Activated T-helper 1 cell treated with anti-CD3 and anti-CD28 coated beads, Interleukin-12 subunit alpha, Interleukin-12 subunit beta, Interleukin-2, Interleukin-4 antibody, amounts not matched to agents 30 ng/mL and 10 ng/mL and 1 ng/mL, durations not matched to agents 14 hours and 24 hours and 36 hours (primary cell): ENCODE results near the gene LRRC41. TPM values are rescaled to one million over a fixed set of nuclear protein-coding genes. Genes with fewer than 3 reads are reported as not detected.
"Not testable (repeated sequence)": the region's sequence is repeated elsewhere in the genome, so short reads cannot be mapped to it uniquely, and the experiment has no call there.

Experiments used
- DNase-seq: peaks from one replicate; pipeline ENCODE4 v3.0.0; 2021; ENCODE audit warnings: low spot score
- H3K27ac Mint-ChIP-seq: one replicate; pipeline ENCODE4 v1.8.0; 2021; ENCODE audit warnings: mild to moderate bottlenecking, mixed read lengths
- H3K27me3 Mint-ChIP-seq: one replicate; pipeline ENCODE4 v1.8.0; 2022; ENCODE audit warnings: mild to moderate bottlenecking, moderate library complexity, mixed read lengths; ENCODE audit not compliant: insufficient read depth
- H3K36me3 Mint-ChIP-seq: one replicate; pipeline ENCODE4 v1.8.0; 2021; ENCODE audit warnings: low read depth, mixed read lengths
- H3K4me1 Mint-ChIP-seq: one replicate; pipeline ENCODE4 v1.8.0; 2021; ENCODE audit warnings: low read depth, mixed read lengths
- H3K4me3 Mint-ChIP-seq: one replicate; pipeline ENCODE4 v1.8.0; 2021; ENCODE audit warnings: mild to moderate bottlenecking, moderate library complexity, mixed read lengths
- H3K9me3 Mint-ChIP-seq: one replicate; pipeline ENCODE4 v1.8.0; 2021; ENCODE audit warnings: mixed read lengths
- intact Hi-C: fragments of 100-400 bp; cut with micrococcal nuclease; formaldehyde crosslinking; loops from one replicate; pipeline ENCODE4 v1.15.1; 2024
- total RNA-seq: library from RNA; stranded (reverse); gene quantifications from 2 replicates; pipeline ENCODE4 v1.2.3, GENCODE V29; 2022

LRRC41 gene
- total RNA-seq, 1 donor from 2014 or later, result 62.6 TPM

DNA sequence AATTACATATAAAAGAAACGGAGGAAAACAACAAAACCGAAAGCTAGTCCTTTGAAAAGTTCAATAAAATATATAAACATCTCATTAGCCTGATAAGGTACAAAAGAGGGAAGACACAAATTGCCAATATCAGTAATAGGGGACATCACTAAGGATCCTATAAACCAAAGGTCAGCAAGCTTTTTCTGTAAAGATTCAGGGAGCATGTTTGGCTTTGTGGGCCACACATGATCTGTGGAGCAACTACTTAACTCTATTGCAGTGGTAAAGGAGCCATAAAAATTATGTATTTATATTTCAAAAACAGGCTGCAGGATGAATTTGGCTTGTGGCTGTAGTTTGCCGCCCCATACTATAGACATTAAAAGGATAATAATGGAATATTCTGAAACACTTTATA is 31.7 kb upstream of the LRRC41 start:
- peaks cover 5% of the 10 kb centered on the region for H3K4me1 Mint-ChIP-seq
- no peaks in the 10 kb centered on the region for H3K36me3 Mint-ChIP-seq
- no peak overlapping the region for H3K27ac Mint-ChIP-seq
- H3K27me3 Mint-ChIP-seq, result no peaks in the 10 kb centered on the region
- H3K4me3 Mint-ChIP-seq, result no peak overlapping the region
- intact Hi-C loops, result no loop called here
- no peaks in the 10 kb centered on the region for H3K9me3 Mint-ChIP-seq
- DNase-seq, result no peak

- no peak overlapping the region for H3K4me3 Mint-ChIP-seq
- no peaks in the 10 kb centered on the region for H3K36me3 Mint-ChIP-seq
- no peaks in the 10 kb centered on the region for H3K9me3 Mint-ChIP-seq
- DNase-seq, result no peak
- H3K27me3 Mint-ChIP-seq, result no peaks in the 10 kb centered on the region
- no peaks in the 10 kb centered on the region for H3K4me1 Mint-ChIP-seq
- intact Hi-C loops, result no loop called here
- no peak overlapping the region for H3K27ac Mint-ChIP-seq
Measured at GRCh38 chr1:46334030-46334384, 30.6 kb upstream of the LRRC41 start.

DNA sequence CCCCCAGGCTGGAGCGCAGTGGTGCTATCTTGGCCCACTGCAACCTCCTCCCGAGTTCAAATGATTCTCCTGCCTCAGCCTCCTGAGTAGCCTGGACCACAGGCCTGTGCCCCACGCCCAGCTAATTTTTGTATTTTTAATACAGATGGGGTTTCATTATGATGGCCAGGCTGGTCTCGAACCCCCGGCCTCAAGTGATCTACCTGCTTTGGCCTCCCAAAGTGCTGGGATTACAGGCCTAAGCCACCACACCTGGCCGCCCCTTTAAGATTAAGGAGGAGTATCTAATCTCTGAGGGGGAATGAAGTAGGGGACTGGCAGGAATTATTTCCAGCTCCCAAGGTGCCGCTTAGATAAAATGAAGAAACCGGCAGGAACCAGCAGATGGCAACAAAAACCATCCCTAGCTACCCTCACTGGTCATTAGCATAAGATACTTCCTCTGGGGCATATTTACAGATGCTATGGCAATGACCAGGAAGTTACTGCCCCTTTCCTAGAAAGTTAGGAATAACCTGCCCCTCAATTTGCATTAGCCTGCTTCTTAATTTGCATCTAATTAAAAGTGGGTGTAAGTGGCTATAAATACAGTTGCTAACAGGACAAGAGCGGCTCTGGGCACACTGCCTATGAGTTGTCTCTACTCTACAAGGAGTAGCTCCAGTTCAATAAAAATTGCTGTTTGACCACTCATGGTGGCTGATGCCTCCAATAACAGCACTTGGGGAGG is 30.0 kb upstream of the LRRC41 start:
- intact Hi-C loops, result loop anchor here (2.0 kb wide), 1 partner anchor 15 kb away; no protein-coding TSS in a partner anchor
- no peaks in the 10 kb centered on the region for H3K9me3 Mint-ChIP-seq
- no peaks in the 10 kb centered on the region for H3K36me3 Mint-ChIP-seq
- no peak overlapping the region for H3K4me3 Mint-ChIP-seq
- no peak for DNase-seq
- no peaks in the 10 kb centered on the region for H3K4me1 Mint-ChIP-seq
- H3K27ac Mint-ChIP-seq, result no peak overlapping the region
- H3K27me3 Mint-ChIP-seq, result no peaks in the 10 kb centered on the region

DNA sequence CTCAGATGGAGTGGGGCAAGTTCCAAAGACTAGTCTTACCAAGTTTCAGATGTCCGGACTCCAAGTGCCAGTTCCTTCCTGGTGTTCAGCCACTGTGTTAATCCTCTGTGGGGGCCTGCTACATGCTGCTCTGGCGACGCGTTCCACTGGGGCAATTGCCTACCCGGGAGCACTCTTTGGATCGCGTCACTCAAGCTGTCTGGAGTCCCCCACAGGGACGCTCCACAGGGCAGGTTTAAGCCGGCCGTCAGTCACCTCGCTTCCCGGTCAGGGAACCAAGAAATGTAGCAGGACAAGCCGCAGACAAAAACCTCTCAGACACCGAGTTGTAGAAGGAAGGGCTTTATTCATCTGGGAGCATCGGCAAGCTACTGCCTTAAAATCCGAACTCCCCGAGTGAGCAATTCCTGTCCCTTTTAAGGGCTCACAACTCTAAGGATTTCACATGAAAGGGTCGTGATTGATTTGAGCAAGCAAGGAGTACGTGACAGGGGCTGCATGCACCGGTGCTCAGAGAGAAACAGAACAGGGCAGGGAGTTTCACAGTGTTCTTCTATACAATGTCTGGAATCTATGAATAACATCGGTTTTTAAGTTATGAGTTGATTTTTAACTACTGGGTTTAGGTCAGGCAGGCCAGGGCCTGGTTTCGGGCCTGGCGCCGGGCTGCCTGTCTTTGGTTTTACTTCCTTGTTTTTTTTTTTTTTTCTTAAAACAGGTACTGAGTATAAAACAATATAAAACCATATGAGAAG is 28.5 kb upstream of the LRRC41 start:
- not testable (repeated sequence) for DNase-seq, H3K27ac Mint-ChIP-seq, H3K4me1 Mint-ChIP-seq, H3K27me3 Mint-ChIP-seq, H3K9me3 Mint-ChIP-seq, H3K36me3 Mint-ChIP-seq, H3K4me3 Mint-ChIP-seq
- intact Hi-C loops, result loop anchor here (2.0 kb wide), 1 partner anchor 17 kb away; no protein-coding TSS in a partner anchor

DNA sequence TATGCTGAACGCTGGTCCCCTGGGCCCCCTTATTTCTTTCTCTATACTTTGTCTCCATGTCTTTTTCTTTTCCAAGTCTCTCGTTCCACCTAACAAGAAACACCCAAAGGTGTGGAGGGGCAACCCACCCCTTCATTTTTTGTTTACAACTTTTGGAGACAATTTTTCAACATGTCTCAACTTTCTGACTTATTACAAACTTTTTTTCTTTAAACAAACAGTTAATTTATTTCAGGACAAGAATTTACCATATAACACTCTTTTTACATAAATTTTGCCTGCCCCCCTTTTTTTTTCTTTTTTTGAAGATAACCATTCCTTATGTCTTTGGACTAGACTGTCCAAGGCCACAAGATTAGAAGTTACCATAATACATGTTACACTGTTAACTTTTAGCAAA is 27.0 kb upstream of the LRRC41 start:
- H3K27me3 Mint-ChIP-seq, H3K9me3 Mint-ChIP-seq, H3K27ac Mint-ChIP-seq, H3K36me3 Mint-ChIP-seq, intact Hi-C loops, H3K4me1 Mint-ChIP-seq, H3K4me3 Mint-ChIP-seq, DNase-seq: not testable (repeated sequence)

- intact Hi-C loops, H3K36me3 Mint-ChIP-seq, H3K4me3 Mint-ChIP-seq, DNase-seq, H3K27ac Mint-ChIP-seq, H3K9me3 Mint-ChIP-seq, H3K27me3 Mint-ChIP-seq, H3K4me1 Mint-ChIP-seq: not testable (repeated sequence)
Measured at GRCh38 chr1:46329807-46330206, 26.4 kb upstream of the LRRC41 start.

- H3K27me3 Mint-ChIP-seq, H3K9me3 Mint-ChIP-seq, H3K4me3 Mint-ChIP-seq, intact Hi-C loops, H3K36me3 Mint-ChIP-seq, H3K4me1 Mint-ChIP-seq, H3K27ac Mint-ChIP-seq, DNase-seq: not testable (repeated sequence)
Measured at GRCh38 chr1:46328182-46328581, 24.8 kb upstream of the LRRC41 start.

DNA sequence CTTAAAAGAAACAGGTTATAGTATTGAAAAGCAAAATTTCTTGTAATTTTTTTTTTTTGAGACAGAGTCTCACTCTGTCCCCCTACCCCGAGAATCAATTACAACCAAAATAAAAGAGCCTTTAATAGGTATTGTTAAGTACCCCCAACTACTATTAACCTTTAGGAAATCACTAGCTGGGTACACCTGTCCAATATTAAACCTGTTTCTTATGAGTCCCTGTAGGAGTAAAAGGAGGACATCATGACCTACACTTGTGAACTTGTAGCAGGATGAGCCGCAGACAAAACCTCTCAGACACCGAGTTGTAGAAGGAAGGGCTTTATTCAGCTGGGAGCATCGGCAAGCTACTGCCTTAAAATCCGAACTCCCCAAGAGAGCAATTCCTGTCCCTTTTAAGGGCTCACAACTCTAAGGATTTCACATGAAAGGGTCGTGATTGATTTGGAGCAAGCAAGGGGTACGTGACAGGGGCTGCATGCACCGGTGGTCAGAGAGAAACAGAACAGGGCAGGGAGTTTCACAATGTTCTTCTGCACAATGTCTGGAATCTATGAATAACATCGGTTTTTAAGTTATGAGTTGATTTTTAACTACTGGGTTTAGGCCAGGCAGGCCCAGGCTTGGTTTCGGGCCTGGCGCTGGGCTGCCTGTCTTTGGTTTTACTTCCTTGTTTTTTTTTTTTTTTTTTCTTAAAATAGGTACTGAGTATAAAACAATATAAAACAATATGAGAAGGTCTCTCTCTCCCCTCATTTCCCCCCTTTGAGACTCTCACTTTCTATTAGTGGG is 22.1 kb upstream of the LRRC41 start:
- DNase-seq, H3K4me3 Mint-ChIP-seq, H3K27ac Mint-ChIP-seq, H3K4me1 Mint-ChIP-seq, intact Hi-C loops, H3K36me3 Mint-ChIP-seq, H3K9me3 Mint-ChIP-seq, H3K27me3 Mint-ChIP-seq: not testable (repeated sequence)

DNA sequence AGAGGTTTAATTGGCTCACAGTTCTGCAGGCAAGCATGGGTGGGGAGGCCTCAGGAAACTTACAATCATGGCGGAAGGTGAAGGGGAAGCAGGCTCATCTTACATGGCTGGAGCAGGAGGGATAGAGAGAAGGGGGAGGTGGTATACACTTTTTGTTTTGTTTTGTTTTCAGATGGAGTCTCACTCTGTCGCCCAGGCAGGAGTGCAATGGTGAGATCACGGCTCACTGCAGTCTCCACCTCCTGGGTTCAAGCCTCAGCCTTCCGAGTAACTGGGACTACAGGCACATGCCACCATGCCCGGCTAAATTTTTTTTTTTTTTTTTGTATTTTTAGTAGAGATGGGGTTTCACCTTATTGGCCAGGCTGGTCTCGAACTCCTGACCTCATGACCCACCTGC is 18.8 kb upstream of the LRRC41 start:
- H3K9me3 Mint-ChIP-seq, H3K27ac Mint-ChIP-seq, intact Hi-C loops, H3K27me3 Mint-ChIP-seq, DNase-seq, H3K36me3 Mint-ChIP-seq, H3K4me1 Mint-ChIP-seq, H3K4me3 Mint-ChIP-seq: not testable (repeated sequence)

GRCh38 chr1:46319960-46320914 is 16.8 kb upstream of the LRRC41 start:
- H3K9me3 Mint-ChIP-seq, H3K4me1 Mint-ChIP-seq, H3K4me3 Mint-ChIP-seq, H3K27me3 Mint-ChIP-seq, intact Hi-C loops, H3K27ac Mint-ChIP-seq, DNase-seq, H3K36me3 Mint-ChIP-seq: not testable (repeated sequence)

DNA sequence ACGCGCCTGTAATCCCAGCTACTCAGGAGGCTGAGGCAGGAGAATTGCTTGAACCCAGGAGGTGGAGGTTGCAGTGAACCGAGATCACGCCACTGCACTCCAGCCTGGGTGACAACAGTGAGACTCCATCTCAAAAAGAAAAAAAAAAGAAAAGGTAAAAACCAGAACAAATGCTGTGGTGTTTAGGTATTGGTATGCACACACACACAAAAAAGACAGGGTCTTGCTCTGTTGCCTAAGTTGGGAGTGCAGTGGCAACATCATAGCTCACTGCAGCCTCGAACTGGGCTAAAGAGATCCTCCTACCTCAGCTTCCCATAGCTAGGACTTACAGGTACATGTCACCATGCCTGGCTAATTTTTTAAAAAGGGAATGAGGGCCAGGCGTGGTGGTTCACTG is 15.9 kb upstream of the LRRC41 start:
- H3K27ac Mint-ChIP-seq, DNase-seq, H3K36me3 Mint-ChIP-seq, H3K4me3 Mint-ChIP-seq, H3K9me3 Mint-ChIP-seq, H3K27me3 Mint-ChIP-seq, intact Hi-C loops, H3K4me1 Mint-ChIP-seq: not testable (repeated sequence)

DNA sequence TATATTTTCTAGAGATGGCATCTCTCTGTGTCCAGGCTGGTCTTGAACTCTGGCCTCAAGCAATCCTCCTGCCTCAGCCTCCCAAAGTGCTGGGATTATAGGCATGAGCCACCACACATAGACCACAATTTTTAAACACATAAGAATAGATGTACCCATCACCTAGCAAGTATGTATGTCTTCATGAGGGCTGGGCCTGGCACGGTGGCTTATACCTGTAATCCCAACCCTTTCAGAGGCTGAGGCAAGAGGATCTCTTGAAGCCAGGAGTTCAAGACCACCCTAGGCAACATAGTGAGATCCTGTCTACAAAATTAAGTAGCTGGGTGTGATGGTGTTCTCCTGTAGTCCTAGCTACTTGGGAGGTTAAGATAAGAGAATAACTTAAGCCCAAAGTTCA is 13.9 kb upstream of the LRRC41 start:
- intact Hi-C loops, result no loop called here
- H3K9me3 Mint-ChIP-seq, result no peaks in the 10 kb centered on the region
- H3K4me3 Mint-ChIP-seq, result no peak overlapping the region
- no peaks in the 10 kb centered on the region for H3K4me1 Mint-ChIP-seq
- H3K27ac Mint-ChIP-seq, result no peak overlapping the region
- peaks cover 15% of the 10 kb centered on the region for H3K36me3 Mint-ChIP-seq
- DNase-seq, result no peak
- H3K27me3 Mint-ChIP-seq, result no peaks in the 10 kb centered on the region
